Measurements from ENCODE around the gene EMID1. TPM values are rescaled to one million over a fixed set of nuclear protein-coding genes. Genes with fewer than 3 reads are reported as not detected.
"Not testable (repeated sequence)": the region's sequence is repeated elsewhere in the genome, so short reads cannot be mapped to it uniquely, and the experiment has no call there.

EMID1 gene
- polyA plus RNA-seq, 1 donor: 152 TPM

- peaks cover 10% of the 10 kb centered on the region for H3K4me1 ChIP-seq (ENCODE audit: control insufficient read depth, insufficient read depth, low read length)
- not testable (repeated sequence) for H3K9me3 ChIP-seq (ENCODE audit: control insufficient read depth, low read depth, low read length); H3K27ac ChIP-seq (ENCODE audit: low read length); DNase-seq; H3K27me3 ChIP-seq (ENCODE audit: control insufficient read depth, insufficient read depth, low read length); H3K4me3 ChIP-seq (ENCODE audit: low read length)
- 100% methylated on average over 3 of the region's 10 CpGs for WGBS (ENCODE audit: insufficient coverage, low lambda C conversion rate)
- H3K36me3 ChIP-seq (ENCODE audit: control insufficient read depth, insufficient read depth, low read length): peaks cover 35% of the 10 kb centered on the region
Observed at GRCh38 chr22:29247891-29248290, 42.2 kb downstream of the EMID1 start.

- H3K9me3 ChIP-seq (ENCODE audit: control insufficient read depth, low read depth, low read length): no peaks in the 10 kb centered on the region
- no peak for DNase-seq
- WGBS (ENCODE audit: insufficient coverage, low lambda C conversion rate): no CpG with 5 or more reads among the region's 5 CpGs
Observed at GRCh38 chr22:29251265-29251664, 45.6 kb downstream of the EMID1 start.

GRCh38 chr22:29251981-29252911 lies 46.5 kb downstream of the EMID1 start:
- Histone ChIP-seq H3K9me3 (ENCODE audit: control insufficient read depth, low read depth, low read length) (no peaks in the 10 kb centered on the region), H3K27me3 (ENCODE audit: control insufficient read depth, insufficient read depth, low read length) (no peaks in the 10 kb centered on the region), H3K4me1 (ENCODE audit: control insufficient read depth, insufficient read depth, low read length) (no peaks in the 10 kb centered on the region), H3K36me3 (ENCODE audit: control insufficient read depth, insufficient read depth, low read length) (peaks cover 40% of the 10 kb centered on the region), H3K4me3 (ENCODE audit: low read length) (no peak overlapping the region), H3K27ac (ENCODE audit: low read length) (no peak overlapping the region)
- WGBS (ENCODE audit: insufficient coverage, low lambda C conversion rate): no CpG with 5 or more reads among the region's 10 CpGs
- no peak for DNase-seq

More at GRCh38 chr22:29251265-29251664, 45.6 kb downstream of the EMID1 start:
- H3K36me3 ChIP-seq (ENCODE audit: control insufficient read depth, insufficient read depth, low read length): peaks cover 37% of the 10 kb centered on the region
- H3K4me1 ChIP-seq (ENCODE audit: control insufficient read depth, insufficient read depth, low read length): no peaks in the 10 kb centered on the region
- H3K27me3 ChIP-seq (ENCODE audit: control insufficient read depth, insufficient read depth, low read length): no peaks in the 10 kb centered on the region
- H3K27ac ChIP-seq (ENCODE audit: low read length): no peak overlapping the region
- H3K4me3 ChIP-seq (ENCODE audit: low read length): no peak overlapping the region

GRCh38 chr22:29253561-29254285 lies 48.0 kb downstream of the EMID1 start:
- Histone ChIP-seq H3K36me3 (ENCODE audit: control insufficient read depth, insufficient read depth, low read length) (peaks cover 50% of the 10 kb centered on the region), H3K27me3 (ENCODE audit: control insufficient read depth, insufficient read depth, low read length) (no peaks in the 10 kb centered on the region), H3K4me3 (ENCODE audit: low read length) (no peak overlapping the region), H3K27ac (ENCODE audit: low read length) (no peak overlapping the region), H3K4me1 (ENCODE audit: control insufficient read depth, insufficient read depth, low read length) (no peaks in the 10 kb centered on the region), H3K9me3 (ENCODE audit: control insufficient read depth, low read depth, low read length) (no peaks in the 10 kb centered on the region)
- no peak for DNase-seq
- WGBS (ENCODE audit: insufficient coverage, low lambda C conversion rate): 92% methylated on average over 2 of the region's 14 CpGs

GRCh38 chr22:29254286-29254660 lies 48.6 kb downstream of the EMID1 start:
- no peak overlapping the region for H3K27ac ChIP-seq (ENCODE audit: low read length)
- H3K4me3 ChIP-seq (ENCODE audit: low read length): no peak overlapping the region
- H3K36me3 ChIP-seq (ENCODE audit: control insufficient read depth, insufficient read depth, low read length): peaks cover 55% of the 10 kb centered on the region
- no CpG with 5 or more reads among the region's 4 CpGs for WGBS (ENCODE audit: insufficient coverage, low lambda C conversion rate)
- H3K9me3 ChIP-seq (ENCODE audit: control insufficient read depth, low read depth, low read length): no peaks in the 10 kb centered on the region
- DNase-seq: no peak
- no peaks in the 10 kb centered on the region for H3K27me3 ChIP-seq (ENCODE audit: control insufficient read depth, insufficient read depth, low read length)
- H3K4me1 ChIP-seq (ENCODE audit: control insufficient read depth, insufficient read depth, low read length): no peaks in the 10 kb centered on the region

- Histone ChIP-seq H3K36me3 (ENCODE audit: control insufficient read depth, insufficient read depth, low read length) (peaks cover 63% of the 10 kb centered on the region), H3K4me3 (ENCODE audit: low read length) (no peak overlapping the region), H3K4me1 (ENCODE audit: control insufficient read depth, insufficient read depth, low read length) (no peaks in the 10 kb centered on the region), H3K27ac (ENCODE audit: low read length) (no peak overlapping the region), H3K27me3 (ENCODE audit: control insufficient read depth, insufficient read depth, low read length) (no peaks in the 10 kb centered on the region), H3K9me3 (ENCODE audit: control insufficient read depth, low read depth, low read length) (no peaks in the 10 kb centered on the region)
- no CpG with 5 or more reads among the region's 11 CpGs for WGBS (ENCODE audit: insufficient coverage, low lambda C conversion rate)
- no peak for DNase-seq
Observed at GRCh38 chr22:29255064-29255621, 49.4 kb downstream of the EMID1 start.

- Histone ChIP-seq H3K27me3 (ENCODE audit: control insufficient read depth, insufficient read depth, low read length) (no peaks in the 10 kb centered on the region), H3K4me1 (ENCODE audit: control insufficient read depth, insufficient read depth, low read length) (no peaks in the 10 kb centered on the region), H3K36me3 (ENCODE audit: control insufficient read depth, insufficient read depth, low read length) (peaks cover 73% of the 10 kb centered on the region), H3K27ac (ENCODE audit: low read length) (no peak overlapping the region), H3K9me3 (ENCODE audit: control insufficient read depth, low read depth, low read length) (no peaks in the 10 kb centered on the region), H3K4me3 (ENCODE audit: low read length) (no peak overlapping the region)
- DNase-seq: no peak
- WGBS (ENCODE audit: insufficient coverage, low lambda C conversion rate): 100% methylated on average over 1 of the region's 8 CpGs
Observed at GRCh38 chr22:29256606-29257325, 51.1 kb downstream of the EMID1 start.

- WGBS (ENCODE audit: insufficient coverage, low lambda C conversion rate): no CpG with 5 or more reads among the region's 8 CpGs
- no peaks in the 10 kb centered on the region for H3K27me3 ChIP-seq (ENCODE audit: control insufficient read depth, insufficient read depth, low read length)
- no peak for DNase-seq
- no peak overlapping the region for H3K4me3 ChIP-seq (ENCODE audit: low read length)
- H3K9me3 ChIP-seq (ENCODE audit: control insufficient read depth, low read depth, low read length): no peaks in the 10 kb centered on the region
- H3K27ac ChIP-seq (ENCODE audit: low read length): no peak overlapping the region
- no peaks in the 10 kb centered on the region for H3K4me1 ChIP-seq (ENCODE audit: control insufficient read depth, insufficient read depth, low read length)
- H3K36me3 ChIP-seq (ENCODE audit: control insufficient read depth, insufficient read depth, low read length): peaks cover 68% of the 10 kb centered on the region
Observed at GRCh38 chr22:29257751-29258181, 52.1 kb downstream of the EMID1 start.

- Histone ChIP-seq H3K4me1 (ENCODE audit: control insufficient read depth, insufficient read depth, low read length) (no peaks in the 10 kb centered on the region), H3K36me3 (ENCODE audit: control insufficient read depth, insufficient read depth, low read length) (peaks cover 66% of the 10 kb centered on the region), H3K27ac (ENCODE audit: low read length) (no peak overlapping the region), H3K27me3 (ENCODE audit: control insufficient read depth, insufficient read depth, low read length) (no peaks in the 10 kb centered on the region), H3K9me3 (ENCODE audit: control insufficient read depth, low read depth, low read length) (no peaks in the 10 kb centered on the region), H3K4me3 (ENCODE audit: low read length) (no peak overlapping the region)
- DNase-seq: no peak
- WGBS (ENCODE audit: insufficient coverage, low lambda C conversion rate): no CpG with 5 or more reads among the region's 17 CpGs
Observed at GRCh38 chr22:29258407-29259252, 52.9 kb downstream of the EMID1 start.

Measured in large intestine (tissue), 3 donors.